Putamen (tissue), 1 donor: ENCODE results near the gene MBNL2.

Experiments used
- DNase-seq: peaks from one replicate; pipeline ENCODE4 v3.0.0-alpha.2; 2016; ENCODE audit warnings: low spot score

Gene MBNL2

GRCh38 chr13:97327506-97328221 is 105.5 kb downstream of the MBNL2 start:
- DNase-seq, result no peak

DNA sequence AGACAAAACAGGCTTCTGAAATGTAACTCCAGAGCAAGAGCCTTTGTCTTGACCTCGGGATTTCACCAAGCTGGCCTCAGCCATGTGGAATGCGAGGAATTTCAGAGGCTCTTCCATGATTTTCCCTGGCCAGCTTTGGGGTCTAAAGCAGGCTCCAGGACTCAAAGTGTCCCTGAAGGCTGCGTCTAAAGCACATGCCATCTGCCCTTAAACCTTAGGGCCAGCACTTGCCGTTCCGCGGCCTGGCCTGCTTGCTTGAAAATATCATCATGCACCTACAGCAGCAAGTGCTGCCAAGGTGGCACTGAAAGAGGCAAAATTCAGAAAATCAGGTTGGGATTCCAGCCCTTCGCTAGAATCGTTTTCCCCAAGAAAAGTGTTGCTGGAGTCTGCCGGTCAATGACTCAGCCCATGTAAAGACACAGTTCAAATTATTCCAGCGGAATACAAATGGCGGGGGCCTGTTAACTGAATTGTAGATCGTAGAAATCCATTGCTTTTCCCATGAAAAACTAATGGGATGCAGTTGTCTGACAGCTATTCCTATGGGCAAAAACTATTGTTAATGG is 106.2 kb downstream of the MBNL2 start:
- no peak for DNase-seq

- no peak for DNase-seq
These were observed 107.2 kb downstream of the MBNL2 start for GRCh38 chr13:97329331-97329730.

- DNase-seq, result no peak
These were observed 108.3 kb downstream of the MBNL2 start for GRCh38 chr13:97330448-97330847.

GRCh38 chr13:97332742-97333141 is 110.6 kb downstream of the MBNL2 start:
- DNase-seq, result no peak

- no peak for DNase-seq
These were observed 111.8 kb downstream of the MBNL2 start for GRCh38 chr13:97333983-97334382.

DNA sequence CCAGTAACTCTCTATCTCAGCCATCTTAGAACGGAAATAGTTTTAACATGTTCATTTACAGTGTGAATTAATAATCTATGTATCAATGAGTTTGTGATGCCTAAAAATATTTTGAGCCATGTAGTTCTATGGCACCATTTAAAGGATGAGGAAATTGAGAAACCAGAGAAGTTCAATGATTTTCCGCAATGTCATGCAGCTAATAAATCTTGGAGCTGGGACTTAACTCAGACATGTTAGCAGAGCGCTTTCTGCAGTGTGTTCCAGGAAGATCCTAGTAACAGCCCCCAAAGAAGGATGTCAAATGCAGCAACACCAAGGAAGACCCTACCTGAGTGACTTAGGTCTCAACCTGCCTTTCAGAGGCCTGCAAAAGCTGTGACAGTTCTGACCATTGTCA is 112.6 kb downstream of the MBNL2 start:
- no peak for DNase-seq

GRCh38 chr13:97335488-97336134 is 113.5 kb downstream of the MBNL2 start:
- DNase-seq, result no peak

DNA sequence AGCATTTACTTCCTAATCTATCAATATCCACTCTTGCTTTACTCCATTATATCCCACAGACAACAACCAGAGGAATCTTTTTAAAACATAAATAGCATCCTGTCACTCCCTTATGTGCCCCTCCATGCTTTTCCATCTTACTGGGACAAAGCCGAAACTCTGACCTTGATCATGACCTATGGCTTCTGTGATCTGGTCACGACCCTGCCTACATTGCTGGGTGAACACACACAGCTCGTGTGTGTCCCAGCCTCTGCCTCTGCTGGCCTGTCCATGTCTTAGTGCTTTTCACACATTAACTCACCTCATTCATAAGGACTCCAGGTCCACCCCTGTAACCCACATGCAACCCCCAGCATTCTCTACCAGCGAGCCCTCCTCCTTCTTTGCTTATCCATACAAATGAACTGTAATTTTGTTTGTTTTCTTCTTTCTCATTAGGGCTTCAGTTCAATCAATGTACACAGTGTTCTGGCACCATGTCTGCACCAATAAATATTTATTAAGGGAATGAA is 115.9 kb downstream of the MBNL2 start:
- no peak for DNase-seq

- no peak for DNase-seq
These were observed 116.4 kb downstream of the MBNL2 start for GRCh38 chr13:97338571-97338970.

DNA sequence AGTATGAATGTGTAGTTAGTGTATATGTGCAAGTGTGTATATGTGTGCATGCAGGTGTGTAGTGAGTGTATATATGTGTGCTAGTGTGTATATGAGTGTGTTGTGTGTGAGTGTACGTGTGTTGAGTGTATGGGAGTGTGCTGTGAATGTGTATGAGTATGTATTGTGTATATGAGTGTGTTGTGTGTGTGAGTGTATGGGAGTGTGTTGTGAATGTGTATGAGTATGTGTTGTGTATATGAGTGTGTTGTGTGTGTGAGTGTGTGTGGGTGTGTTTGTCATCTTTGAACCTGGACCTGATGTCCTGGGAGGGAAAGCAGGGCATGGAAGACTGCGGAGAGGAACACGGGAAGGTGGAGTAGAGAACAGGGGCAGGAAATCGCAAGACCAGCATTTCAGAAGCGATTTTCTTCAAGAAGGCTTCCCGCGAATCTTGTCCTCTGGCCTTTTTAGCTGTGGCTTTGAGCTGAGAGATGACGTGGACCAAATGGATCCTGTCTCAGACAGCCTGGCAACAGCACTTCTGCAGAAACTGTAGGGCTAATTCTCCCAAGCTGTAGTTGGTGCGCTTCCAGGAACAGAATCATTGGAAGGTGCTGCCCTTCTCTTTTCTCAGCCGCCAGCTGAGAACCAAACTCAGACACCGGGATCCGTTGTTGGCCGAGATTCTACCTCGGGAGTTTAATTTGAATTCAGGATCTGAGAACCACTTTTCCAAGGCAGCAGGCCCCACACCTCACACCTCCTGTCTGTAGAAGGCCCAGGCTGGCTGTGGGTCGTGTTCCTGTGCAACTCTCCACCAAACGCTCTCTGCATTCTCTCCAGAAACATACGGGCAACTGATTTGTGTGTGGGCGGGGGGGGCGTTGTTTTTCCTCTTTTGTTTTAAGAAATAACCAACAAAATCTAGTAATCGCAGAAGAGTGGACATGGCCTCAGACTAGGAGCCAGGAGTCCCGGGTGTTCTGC is 117.2 kb downstream of the MBNL2 start:
- DNase-seq, result peak; percentile 42

- no peak for DNase-seq
These were observed 118.0 kb downstream of the MBNL2 start for GRCh38 chr13:97339988-97340749.

DNA sequence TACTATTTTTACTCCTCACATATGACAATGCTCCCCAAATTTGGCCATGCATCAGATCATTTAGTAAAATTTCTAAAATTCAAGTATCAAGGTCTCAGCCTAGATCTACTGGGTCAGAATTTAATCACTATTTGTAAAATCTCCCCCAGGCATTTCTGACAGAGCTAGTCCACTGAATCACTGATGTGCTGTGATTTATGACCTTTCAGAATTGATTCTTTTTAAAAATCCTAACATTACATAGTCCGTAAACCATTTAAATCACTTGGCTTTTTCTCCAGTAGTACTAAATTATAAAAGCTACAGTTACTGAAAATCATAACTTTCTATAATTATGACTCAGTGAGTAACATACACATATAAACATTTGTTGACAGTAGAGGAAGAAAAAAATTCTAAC is 119.0 kb downstream of the MBNL2 start:
- DNase-seq, result no peak

GRCh38 chr13:97342136-97342535 is 120.0 kb downstream of the MBNL2 start:
- no peak for DNase-seq

GRCh38 chr13:97342936-97343335 is 120.8 kb downstream of the MBNL2 start:
- no peak for DNase-seq

GRCh38 chr13:97344265-97345175 is 122.4 kb downstream of the MBNL2 start:
- peak; percentile 72 for DNase-seq

GRCh38 chr13:97346097-97346496 is 124.0 kb downstream of the MBNL2 start:
- DNase-seq, result no peak

DNA sequence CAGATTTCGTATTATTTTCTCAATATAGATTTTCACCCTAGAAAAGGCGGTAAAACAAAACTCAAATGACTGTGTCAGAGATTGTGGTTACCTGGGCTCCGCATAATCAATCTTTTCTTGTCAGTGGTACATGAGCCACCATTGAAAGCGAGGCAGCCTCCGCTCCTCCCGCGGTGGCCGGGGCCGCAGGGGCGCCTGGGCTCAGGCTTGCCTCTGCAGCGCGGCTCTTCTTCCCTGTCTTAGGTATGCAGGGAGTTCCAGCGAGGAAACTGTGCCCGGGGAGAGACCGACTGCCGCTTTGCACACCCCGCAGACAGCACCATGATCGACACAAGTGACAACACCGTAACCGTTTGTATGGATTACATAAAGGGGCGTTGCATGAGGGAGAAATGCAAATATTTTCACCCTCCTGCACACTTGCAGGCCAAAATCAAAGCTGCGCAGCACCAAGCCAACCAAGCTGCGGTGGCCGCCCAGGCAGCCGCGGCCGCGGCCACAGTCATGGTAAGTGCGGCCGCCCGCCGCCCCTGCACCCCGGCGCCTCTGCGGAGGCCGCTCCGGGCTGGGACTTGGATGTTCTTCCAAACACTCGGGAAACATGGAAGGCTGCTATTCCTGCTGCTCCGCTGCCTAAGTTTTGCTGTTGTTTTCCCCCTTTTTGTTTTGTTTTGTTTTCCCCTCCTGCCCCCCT is 124.6 kb downstream of the MBNL2 start:
- no peak for DNase-seq

GRCh38 chr13:97347255-97347932 is 125.3 kb downstream of the MBNL2 start:
- DNase-seq, result no peak
